Measurements from ENCODE around the gene GSK3A.

DNA sequence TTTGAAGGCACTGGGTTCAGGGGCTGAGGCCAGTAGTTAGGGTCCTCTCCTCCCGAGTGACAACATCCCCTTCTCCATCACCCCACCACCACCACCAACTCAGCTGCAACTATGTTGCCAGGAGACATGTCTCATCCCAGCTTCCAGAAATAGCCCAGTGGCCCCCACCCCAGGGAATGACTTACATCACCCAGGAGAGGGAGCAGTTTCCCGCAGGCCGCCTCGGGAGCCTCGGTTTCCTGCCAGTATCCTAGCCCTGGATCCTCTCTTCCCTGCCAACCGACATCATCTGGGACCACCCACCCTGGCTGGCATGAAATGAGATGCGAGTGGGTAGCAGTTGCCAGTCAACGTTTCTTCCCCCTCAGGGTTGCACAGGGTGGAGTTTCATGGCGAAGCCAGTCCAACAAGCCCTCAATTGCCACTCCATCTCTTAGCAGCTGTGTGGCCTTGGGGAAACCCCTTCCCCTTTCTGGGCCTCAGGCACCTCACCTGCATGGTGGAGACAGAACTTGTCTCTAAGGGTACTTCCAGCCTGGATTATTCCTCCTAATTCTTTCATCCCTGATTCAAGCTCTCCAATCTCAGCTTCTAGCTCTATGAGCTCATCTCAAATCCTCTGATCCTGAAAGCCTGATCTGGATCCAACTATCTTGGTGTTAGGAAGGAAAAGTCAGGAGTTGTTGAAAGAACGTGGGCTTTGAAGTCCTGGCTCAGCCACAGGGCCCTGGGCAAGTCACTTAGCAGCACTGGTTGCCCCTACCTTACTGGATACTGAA is 3.9 kb upstream of the GSK3A start:
- TF ChIP-seq, protein P1, sequence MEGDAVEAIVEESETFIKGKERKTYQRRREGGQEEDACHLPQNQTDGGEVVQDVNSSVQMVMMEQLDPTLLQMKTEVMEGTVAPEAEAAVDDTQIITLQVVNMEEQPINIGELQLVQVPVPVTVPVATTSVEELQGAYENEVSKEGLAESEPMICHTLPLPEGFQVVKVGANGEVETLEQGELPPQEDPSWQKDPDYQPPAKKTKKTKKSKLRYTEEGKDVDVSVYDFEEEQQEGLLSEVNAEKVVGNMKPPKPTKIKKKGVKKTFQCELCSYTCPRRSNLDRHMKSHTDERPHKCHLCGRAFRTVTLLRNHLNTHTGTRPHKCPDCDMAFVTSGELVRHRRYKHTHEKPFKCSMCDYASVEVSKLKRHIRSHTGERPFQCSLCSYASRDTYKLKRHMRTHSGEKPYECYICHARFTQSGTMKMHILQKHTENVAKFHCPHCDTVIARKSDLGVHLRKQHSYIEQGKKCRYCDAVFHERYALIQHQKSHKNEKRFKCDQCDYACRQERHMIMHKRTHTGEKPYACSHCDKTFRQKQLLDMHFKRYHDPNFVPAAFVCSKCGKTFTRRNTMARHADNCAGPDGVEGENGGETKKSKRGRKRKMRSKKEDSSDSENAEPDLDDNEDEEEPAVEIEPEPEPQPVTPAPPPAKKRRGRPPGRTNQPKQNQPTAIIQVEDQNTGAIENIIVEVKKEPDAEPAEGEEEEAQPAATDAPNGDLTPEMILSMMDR (IDR thresholded peaks at IDR 0.05): no peak
- no peak for TF ChIP-seq EZH2 (IDR thresholded peaks at IDR 0.05; ENCODE audit: borderline replicate concordance, insufficient read depth, low read depth, low read length, poor library complexity, severe bottlenecking)
